ENCODE data around the gene ITM2C.

GRCh38 chr2:230872968-230873660, 8.4 kb downstream of the ITM2C start:
- no peak for TF ChIP-seq CTCF (IDR thresholded peaks at IDR 0.05)
- TF ChIP-seq EZH2 (IDR thresholded peaks at IDR 0.05; ENCODE audit: borderline replicate concordance, insufficient read depth, low read depth, low read length, poor library complexity, severe bottlenecking) = no peak
